Activated CD8-positive, alpha-beta memory T cell treated with anti-CD3 and anti-CD28 coated beads for 24 hours (primary cell): ENCODE data around the gene TPRX1.
A peak's percentile ranks its signal among the peaks of the same experiment; 100 is the strongest.
"Not testable (repeated sequence)": the region's sequence is repeated elsewhere in the genome, so short reads cannot be mapped to it uniquely, and the experiment has no call there.

Experiments used
- DNase-seq: peaks from one replicate; pipeline ENCODE4 v3.0.0-alpha.2; 2020

Gene TPRX1

GRCh38 chr19:47798904-47799266 lies 5.5 kb downstream of the TPRX1 start:
- DNase-seq: no peak

GRCh38 chr19:47797996-47798903 lies 6.1 kb downstream of the TPRX1 start:
- DNase-seq: no peak

DNA sequence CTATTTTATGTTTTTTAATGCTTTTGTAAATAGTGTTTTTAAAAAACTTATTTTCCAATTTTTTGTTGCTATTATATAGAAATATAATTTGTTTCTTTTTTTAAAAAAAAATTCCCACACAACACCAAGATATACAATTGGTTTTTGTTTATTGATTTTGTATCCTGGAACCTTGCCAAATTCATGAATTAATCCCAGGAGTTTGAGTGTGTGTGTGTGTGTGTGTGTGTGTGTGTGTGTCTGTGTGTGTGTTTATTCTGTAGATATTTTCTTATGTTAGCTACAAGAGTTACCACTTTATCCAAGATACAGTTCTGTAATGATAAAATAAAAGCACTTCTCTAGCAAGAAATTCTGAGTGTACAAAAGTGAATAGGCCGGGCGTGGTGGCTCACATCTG lies 7.6 kb downstream of the TPRX1 start:
- DNase-seq: no peak

GRCh38 chr19:47794526-47794925 lies 9.8 kb downstream of the TPRX1 start:
- no peak for DNase-seq

DNA sequence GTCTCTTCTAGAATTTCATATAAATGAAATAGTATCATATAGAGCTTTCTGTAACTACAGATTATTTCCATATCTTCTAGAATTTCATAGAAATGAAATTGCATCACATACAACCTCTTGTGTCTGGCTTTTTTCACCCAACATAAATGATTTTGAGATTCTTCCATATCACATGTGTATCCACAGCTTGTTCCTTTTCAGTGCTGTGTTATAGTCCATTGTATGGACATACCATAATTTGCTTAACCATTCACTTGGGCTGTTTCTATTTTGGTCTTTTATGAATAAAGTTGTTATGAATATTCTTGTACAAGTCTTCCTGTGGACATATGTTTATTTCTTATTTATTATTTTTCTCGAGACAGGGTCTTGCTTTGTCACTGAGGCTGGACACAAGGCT lies 11.7 kb downstream of the TPRX1 start:
- no peak for DNase-seq

GRCh38 chr19:47790398-47790814 lies 13.9 kb downstream of the TPRX1 start:
- peak; percentile 95 for DNase-seq

- not testable (repeated sequence) for DNase-seq
These were observed 14.5 kb downstream of the TPRX1 start for GRCh38 chr19:47789811-47790210.

GRCh38 chr19:47787307-47787706 lies 17.0 kb downstream of the TPRX1 start:
- not testable (repeated sequence) for DNase-seq

DNA sequence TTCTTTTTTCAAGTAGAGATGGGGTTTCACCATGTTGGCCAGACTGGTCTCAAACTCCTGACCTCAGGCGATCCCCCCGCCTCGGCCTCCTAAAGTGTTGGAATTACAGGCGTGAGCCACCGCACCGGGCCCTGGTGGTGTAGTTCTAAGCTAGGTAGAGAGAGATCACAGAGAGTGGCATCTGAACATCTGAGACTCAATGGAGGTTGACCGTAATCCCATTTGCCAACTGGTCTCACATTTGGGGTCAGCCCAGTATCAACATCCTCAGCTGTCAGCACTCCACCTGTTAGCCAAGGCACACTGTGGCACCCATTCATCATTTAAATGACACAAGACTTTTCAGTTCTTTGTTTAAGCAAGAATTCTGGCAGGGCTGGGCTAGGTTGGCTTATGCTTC lies 17.8 kb downstream of the TPRX1 start:
- DNase-seq: no peak

GRCh38 chr19:47781590-47782262 lies 22.6 kb downstream of the TPRX1 start:
- DNase-seq: no peak

DNA sequence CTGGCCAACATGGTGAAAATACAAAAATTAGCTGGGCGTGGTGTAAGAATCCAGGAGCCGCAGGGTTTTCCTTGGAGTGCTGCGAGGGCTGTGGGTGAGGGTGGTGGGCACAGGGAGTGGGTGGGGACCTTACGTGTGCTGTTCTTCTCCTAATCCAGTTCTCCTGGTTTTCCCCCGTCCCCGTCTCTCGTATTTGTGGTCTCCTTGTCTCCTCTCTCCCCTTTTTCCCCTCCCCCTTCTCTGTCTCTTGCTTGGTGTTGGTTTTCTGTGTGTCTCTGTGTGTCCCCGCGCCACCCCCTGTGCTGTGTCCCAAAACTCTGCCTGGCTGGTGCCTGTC lies 24.2 kb downstream of the TPRX1 start:
- no peak for DNase-seq

DNA sequence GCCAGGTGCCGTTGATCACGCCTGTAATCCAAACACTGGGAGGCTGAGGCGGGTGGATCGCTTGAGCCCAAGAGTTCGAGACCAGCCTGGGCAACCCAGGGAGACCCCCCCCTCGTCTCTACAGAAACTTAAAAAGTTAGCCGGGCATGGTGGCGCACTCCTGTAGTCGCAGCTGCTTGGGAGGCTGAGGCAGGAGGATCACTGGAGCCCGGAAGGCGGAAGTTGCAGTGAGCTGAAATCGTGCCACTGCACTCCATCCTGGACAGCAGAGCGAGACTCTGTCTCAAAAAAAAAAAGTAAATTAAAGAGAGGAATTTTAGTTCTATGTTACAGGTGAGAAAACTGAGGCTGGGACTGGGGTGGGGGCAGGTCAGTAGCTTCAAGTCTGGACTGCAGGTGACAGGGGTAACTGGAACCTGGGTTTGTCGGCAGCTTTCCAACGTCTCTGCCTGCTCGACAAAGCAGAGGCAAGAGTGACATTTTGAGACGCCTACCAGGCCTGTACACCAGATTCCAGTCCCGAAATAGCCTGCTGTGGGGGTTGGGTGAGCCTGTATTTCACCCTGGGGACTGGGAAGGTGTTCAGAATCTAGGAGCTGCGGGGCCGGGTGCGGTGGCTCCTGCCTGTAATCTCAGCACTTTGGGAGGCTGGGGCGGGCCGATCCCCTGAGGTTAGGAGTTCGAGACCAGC lies 24.7 kb downstream of the TPRX1 start:
- DNase-seq: no peak

DNA sequence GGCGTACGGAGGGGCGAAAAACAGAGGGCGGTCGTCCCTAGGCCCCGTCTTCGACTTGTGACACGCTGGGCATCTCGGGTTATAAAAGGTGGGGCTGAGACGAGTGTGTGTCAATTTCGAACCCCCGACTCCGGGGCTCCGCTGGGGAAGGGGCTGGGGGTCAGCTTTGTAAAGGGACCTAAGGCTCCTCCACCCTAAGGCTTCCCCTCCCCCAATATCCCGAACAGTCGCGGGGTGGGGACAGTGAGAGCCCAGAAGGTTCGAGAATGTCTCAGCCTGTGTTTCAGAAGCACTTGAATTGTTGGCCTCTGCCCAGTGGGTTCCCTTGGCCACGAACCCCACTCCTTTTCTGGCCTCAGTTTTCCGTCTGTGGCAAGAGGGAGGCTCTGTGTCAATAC lies 25.4 kb downstream of the TPRX1 start:
- no peak for DNase-seq

GRCh38 chr19:47778049-47778953 lies 26.1 kb downstream of the TPRX1 start, which contains the start of gene SELENOW:
TSS of gene SELENOW (plus strand) at chr19:47778703. CDS start at chr19:47778786, 83 bp downstream.
- peak; percentile 96 for DNase-seq

DNA sequence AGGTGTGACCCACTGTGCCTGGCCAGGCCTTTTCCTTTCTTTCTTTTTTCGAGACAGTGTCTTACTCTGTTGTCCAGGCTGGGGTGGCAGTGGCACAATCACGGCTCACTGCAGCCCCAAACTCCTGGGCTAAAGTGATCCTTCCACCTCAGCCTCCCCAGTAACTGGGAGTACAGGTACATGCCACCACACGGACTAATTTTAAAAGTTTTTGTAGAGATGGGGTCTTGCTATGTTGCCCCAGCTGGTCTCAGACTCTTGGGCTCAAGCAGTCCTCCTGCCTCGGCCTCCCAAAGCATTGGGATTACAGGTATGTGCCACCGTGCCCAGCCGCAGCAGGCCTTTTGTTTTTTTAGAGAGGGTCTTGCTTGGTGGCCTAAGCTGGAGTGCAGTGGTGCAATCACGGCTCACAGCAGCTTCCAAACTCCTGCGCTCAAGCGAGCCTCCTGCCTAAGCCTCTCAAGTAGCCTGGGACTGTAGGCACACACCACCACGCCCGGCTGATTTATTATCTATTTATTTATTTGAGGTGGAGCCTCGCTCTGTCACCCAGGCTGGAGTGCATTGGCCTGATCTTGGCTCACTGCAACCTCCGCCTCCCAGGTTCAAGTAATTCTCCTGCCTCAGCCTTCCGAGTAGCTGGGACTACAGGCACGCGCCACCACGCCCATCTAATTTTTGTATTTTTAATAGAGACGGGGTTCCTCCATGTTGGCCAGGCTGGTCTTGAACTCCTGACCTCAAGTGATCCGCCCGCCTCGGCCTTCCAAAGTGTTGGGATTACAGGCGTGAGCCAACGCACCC lies 26.9 kb downstream of the TPRX1 start:
- peak; percentile 63 for DNase-seq

GRCh38 chr19:47776568-47776967 lies 27.8 kb downstream of the TPRX1 start:
- DNase-seq: no peak

- DNase-seq: not testable (repeated sequence)
These were observed 33.1 kb downstream of the TPRX1 start for GRCh38 chr19:47771291-47771690.

DNA sequence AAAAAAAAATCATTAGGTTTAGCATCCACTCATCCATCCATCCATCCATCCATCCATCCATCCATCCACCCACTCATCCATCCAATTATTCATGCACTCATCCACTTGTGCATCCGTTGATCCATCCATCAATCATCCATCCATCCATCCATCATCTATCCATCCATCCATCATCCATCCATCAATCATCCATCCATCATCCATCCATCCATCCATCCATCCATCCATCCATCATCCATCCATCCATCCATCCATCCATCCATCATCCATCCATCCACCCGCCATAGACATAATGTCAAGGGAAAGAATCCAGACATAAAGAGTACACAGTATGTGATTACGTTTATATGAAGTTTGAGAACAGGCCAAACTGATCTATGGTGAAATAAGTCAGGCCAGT lies 34.8 kb downstream of the TPRX1 start:
- no peak for DNase-seq

DNA sequence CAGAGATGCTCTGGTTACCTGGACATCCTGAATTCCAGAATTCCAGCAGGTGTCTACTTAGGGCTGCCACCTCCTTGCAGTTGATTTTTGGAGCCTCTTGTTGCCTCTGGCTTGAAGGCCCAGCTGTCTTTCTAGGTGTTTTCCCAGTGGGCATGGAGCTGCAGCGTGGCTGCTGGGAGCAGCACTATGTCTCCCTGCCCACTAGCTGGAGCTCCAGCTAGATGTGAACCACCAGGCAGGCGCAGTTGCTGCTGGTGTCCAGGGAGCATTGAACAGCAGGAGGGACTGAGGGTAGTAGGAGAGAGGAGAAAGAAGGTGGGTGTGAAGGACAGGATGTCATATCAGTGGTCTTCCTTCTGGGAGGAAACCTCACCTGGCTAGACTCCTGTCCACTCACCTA lies 35.7 kb downstream of the TPRX1 start:
- no peak for DNase-seq

DNA sequence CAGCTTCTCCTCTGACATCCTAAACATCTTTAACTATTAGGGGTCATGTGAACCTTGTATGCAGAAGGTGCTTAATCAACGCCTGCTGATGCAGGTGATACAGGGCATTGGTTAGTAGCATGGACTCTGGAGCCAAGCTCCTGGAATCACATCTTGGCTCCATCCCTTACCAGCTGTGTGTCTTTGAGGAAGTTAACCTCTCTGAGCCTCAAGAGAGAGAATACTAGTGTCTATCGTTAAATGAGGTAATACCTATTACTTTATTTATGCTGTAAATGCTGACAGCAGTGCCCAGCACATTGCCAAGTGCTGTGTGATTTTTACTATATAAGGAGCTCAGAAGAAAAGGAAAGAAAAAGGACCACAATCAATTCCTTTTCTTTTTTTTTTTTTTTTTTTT lies 37.0 kb downstream of the TPRX1 start:
- no peak for DNase-seq

DNA sequence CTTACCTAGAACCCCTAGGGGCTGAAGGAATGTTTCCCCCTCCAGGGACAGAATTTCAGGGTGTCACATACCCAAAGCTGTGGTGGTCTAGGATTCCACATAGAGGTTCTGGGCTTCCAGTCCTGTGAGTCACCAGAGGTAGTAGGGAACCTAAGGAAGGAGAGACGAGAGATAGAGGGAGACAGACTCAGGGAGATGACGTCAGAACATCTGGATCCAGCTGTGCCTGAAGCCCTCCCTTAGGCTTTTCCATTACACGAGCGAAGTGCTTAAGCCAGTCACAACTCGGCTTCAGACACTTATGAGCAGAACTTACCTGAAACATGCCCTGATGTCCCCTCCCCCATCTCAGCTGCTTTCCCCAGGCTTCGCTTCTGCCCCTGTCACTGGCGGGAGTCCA lies 37.7 kb downstream of the TPRX1 start:
- DNase-seq: no peak

- no peak for DNase-seq
These were observed 38.1 kb downstream of the TPRX1 start for GRCh38 chr19:47766359-47766620.
